Right cardiac atrium (tissue), 5 donors: ENCODE results near the gene TES. TPM values are rescaled to one million over a fixed set of nuclear protein-coding genes. Genes with fewer than 3 reads are reported as not detected.
"Not testable (repeated sequence)": the region's sequence is repeated elsewhere in the genome, so short reads cannot be mapped to it uniquely, and the experiment has no call there.

Experiments used
- ATAC-seq, 2 donors: fragments of 200-7000 bp; cut with Tn5 transposase; one replicate each; pipeline versions ENCODE4 v1.8.0 to v1.9.1; 2020; ENCODE audit warnings: moderate library complexity in 2 of 2, mild to moderate bottlenecking in 1 of 2
- DNase-seq, 3 donors: peaks; one replicate each; pipeline ENCODE4 v3.0.0-alpha.2; 2020
- H3K27ac ChIP-seq: one replicate; pipeline ENCODE4 v1.5.1; 2013; ENCODE audit warnings: mild to moderate bottlenecking, low read length, control low read depth, moderate library complexity
- H3K27me3 ChIP-seq: one replicate; pipeline ENCODE4 v1.6.1; 2013; ENCODE audit not compliant: control insufficient read depth, insufficient read depth
- H3K4me1 ChIP-seq: one replicate; pipeline ENCODE4 v1.6.1; 2013; ENCODE audit warnings: low read length; ENCODE audit not compliant: control insufficient read depth, insufficient read depth
- H3K4me3 ChIP-seq: one replicate; pipeline ENCODE4 v1.5.1; 2013; ENCODE audit warnings: low read length, control low read depth
- H3K9me3 ChIP-seq: one replicate; pipeline ENCODE4 v1.6.1; 2013; ENCODE audit warnings: low read length; ENCODE audit not compliant: control insufficient read depth
- WGBS: extraction: QIAGEN DNeasy Blood & Tissue Kit; methylation state at CpG from one replicate; pipeline ENCODE4 v1.1.7; 2013; 5-methylcytosine and 5-hydroxymethylcytosine counted together
- intact Hi-C, 4 donors: fragments of 100-400 bp; cut with DNase I; formaldehyde crosslinking; loops; one replicate each; pipeline versions ENCODE4 v1.11.0 to v1.14.0; 2022 to 2023
- polyA plus RNA-seq: library from polyadenylated mRNA; stranded (reverse); fragments of 200-250 nt; gene quantifications from one replicate; pipeline ENCODE4 v1.2.3, GENCODE V29; 2013
- total RNA-seq, 4 donors: library from RNA; stranded (reverse); fragmentation: NEBNext Ultra II Directional; extraction: Animal tissue kit (Norgen Biotek cat#: 25700); gene quantifications; one replicate each; pipeline ENCODE4 v1.2.1, GENCODE V29; 2021
- donor health status: healthy with polysubstance abuse.
- donor health status: DM: no; HTN: yes; CAD: no.
- donor health status: DM: no; HTN: no; CAD: no.
- donor health status: DM: no; HTN: yes; CAD: no; lungs with severe emphysema.
- donor health status: DM: yes; HTN: yes; CAD: no.

Gene TES
- total and polyA plus RNA-seq, 5 donors: 13.9 to 21.2 (median 17.4) TPM

DNA sequence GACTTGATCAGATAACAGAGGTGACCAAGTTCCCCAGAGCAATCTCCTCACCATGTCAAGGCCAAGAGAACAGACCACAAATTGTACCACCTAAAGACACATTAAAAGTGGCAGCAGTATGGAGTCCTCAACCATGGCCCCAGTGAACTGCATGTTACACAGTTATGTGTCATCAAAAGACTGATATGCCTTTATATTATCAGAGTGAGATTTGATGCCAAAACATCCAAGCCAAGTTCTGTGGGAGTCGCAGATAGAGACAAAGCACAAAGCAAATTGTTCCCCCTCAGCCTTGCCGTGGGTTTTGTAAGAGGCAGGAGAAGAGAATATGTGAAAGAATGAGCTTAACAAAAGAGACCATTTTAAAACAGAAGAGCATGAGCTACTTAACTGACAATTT, 39.2 kb upstream of the TES start:
- Histone ChIP-seq H3K27ac (no peak overlapping the region), H3K27me3 (no peaks in the 10 kb centered on the region), H3K9me3 (no peaks in the 10 kb centered on the region), H3K4me3 (no peak overlapping the region), H3K4me1 (no peaks in the 10 kb centered on the region)
- DNase-seq (no peak), ATAC-seq (no peak)
- WGBS: 14% methylated on average over 2 of the region's 2 CpGs
- intact Hi-C loops: loop anchor here (5.0 to 10.0 kb wide), 5 partner anchors 61 to 644 kb away; no protein-coding TSS in a partner anchor

GRCh38 chr7:116172353-116172752, 38.0 kb upstream of the TES start:
- Histone ChIP-seq H3K4me3 (no peak overlapping the region), H3K27ac (no peak overlapping the region), H3K4me1 (no peaks in the 10 kb centered on the region), H3K27me3 (no peaks in the 10 kb centered on the region), H3K9me3 (no peaks in the 10 kb centered on the region)
- intact Hi-C loops: loop anchor here (5.0 to 10.0 kb wide), 5 partner anchors 60 to 642 kb away; no protein-coding TSS in a partner anchor
- ATAC-seq: no peak
- DNase-seq: no peak

DNA sequence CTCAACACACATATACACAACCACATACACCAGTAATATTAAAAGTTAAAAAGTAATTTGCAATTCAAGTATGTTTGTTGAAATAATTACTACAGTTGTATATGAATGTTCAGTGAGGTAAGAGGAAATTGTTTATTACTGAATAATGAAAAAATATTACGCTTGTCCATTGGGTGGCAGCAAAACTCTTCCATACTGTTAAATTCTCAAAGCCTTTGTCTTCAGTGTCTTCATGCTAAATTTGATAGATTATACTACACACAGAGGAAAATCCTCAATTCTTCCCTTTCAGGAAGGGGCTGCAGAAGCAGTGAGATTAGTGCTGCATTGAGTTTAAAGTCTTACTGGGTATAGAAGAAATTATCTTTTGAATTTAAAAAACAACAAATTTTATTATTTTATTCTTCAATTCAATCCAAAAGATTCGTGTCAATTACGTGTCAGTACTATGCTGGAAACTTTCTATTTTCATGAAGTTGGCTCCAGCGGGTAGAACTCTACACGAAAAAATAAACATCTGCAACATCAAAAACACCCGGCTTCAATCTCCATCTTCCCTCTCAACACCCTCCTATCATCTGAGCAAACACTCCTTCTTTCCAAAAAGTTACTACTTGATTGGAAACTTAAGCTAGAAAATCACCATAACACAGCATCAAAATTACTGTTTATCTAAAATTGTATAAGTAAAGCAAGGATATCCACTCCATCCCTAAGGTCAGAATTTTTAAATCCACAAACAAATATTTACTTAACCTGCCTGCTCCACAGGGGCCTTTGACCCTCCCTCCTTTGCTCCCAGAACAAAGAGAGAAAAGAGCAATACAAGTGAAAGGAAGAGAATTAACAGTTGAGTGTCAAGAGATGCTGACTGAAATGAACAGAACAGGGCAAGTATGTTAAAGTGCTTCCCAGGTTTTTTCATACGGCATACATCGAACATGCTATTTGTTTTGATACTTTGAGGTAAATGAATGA, 37.0 kb upstream of the TES start:
- no peaks in the 10 kb centered on the region for H3K27me3 ChIP-seq
- 58% methylated on average over 8 of the region's 8 CpGs for WGBS
- H3K9me3 ChIP-seq: no peaks in the 10 kb centered on the region
- H3K4me1 ChIP-seq: no peaks in the 10 kb centered on the region
- no peak overlapping the region for H3K4me3 ChIP-seq
- peak; percentile 29 to 55 for ATAC-seq
- intact Hi-C loops: loop anchor here (5.0 to 10.0 kb wide), 5 partner anchors 59 to 641 kb away; no protein-coding TSS in a partner anchor
- H3K27ac ChIP-seq: no peak overlapping the region
- no peak for DNase-seq

DNA sequence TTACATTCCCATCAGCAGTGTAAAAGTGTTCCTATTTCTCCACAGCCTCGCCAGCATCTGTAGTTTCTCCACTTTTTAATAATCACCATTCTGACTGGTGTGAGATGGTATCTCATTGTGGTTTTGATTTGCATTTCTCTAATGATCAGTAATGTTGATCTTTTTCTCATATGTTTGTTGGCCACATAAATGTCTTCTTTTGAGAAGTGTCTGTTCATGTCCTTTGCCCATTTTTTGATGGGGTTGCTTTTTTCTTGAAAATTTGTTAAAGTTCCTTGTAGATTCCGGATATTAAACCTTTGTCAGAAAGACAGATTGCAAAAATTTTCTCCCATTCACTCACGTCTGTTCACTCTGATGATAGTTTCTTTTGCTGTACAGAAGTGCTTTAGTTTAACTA, 35.2 kb upstream of the TES start:
- WGBS: 95% methylated on average over 3 of the region's 3 CpGs
- H3K4me3 ChIP-seq, H3K4me1 ChIP-seq, H3K9me3 ChIP-seq, ATAC-seq, H3K27me3 ChIP-seq, DNase-seq, H3K27ac ChIP-seq: not testable (repeated sequence)
- intact Hi-C loops: loop anchor here in 2 of 4 donors (10.0 kb wide), 2 partner anchors 420 to 640 kb away; no protein-coding TSS in a partner anchor

DNA sequence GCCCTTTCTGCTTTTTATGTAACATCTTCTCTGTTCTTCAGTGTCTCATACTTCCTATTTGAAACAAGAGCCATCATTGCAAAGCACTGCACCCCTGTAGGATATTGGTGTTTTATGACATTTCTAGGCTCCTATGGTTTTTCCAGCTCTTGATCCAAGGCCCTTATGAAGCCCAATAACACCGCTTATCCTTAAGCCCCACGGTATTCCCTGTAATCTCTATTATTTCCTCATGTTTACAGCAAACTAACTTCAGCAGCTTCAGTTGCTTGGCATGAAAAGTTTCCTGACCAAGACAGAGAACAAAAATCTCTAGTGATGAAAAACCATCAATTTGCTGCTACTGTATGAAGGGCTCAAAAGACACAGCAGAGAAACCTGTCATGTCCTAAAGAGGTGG, 34.1 kb upstream of the TES start:
- DNase-seq (no peak), ATAC-seq (no peak)
- Histone ChIP-seq H3K4me3 (no peak overlapping the region), H3K4me1 (no peaks in the 10 kb centered on the region), H3K27me3 (no peaks in the 10 kb centered on the region), H3K27ac (no peak overlapping the region), H3K9me3 (no peaks in the 10 kb centered on the region)
- WGBS: 64% methylated on average over 2 of the region's 2 CpGs
- intact Hi-C loops: loop anchor here in 2 of 4 donors (10.0 kb wide), 2 partner anchors 419 to 639 kb away; no protein-coding TSS in a partner anchor

GRCh38 chr7:116177009-116177408, 33.3 kb upstream of the TES start:
- WGBS: 73% methylated on average over 3 of the region's 3 CpGs
- Histone ChIP-seq H3K27ac (no peak overlapping the region), H3K4me3 (no peak overlapping the region), H3K9me3 (no peaks in the 10 kb centered on the region), H3K4me1 (no peaks in the 10 kb centered on the region), H3K27me3 (no peaks in the 10 kb centered on the region)
- no peak for ATAC-seq
- intact Hi-C loops: loop anchor here in 2 of 4 donors (10.0 kb wide), 2 partner anchors 418 to 638 kb away; no protein-coding TSS in a partner anchor
- DNase-seq: no peak

GRCh38 chr7:116180302-116180701, 30.0 kb upstream of the TES start:
- WGBS: 62% methylated on average over 2 of the region's 2 CpGs

DNA sequence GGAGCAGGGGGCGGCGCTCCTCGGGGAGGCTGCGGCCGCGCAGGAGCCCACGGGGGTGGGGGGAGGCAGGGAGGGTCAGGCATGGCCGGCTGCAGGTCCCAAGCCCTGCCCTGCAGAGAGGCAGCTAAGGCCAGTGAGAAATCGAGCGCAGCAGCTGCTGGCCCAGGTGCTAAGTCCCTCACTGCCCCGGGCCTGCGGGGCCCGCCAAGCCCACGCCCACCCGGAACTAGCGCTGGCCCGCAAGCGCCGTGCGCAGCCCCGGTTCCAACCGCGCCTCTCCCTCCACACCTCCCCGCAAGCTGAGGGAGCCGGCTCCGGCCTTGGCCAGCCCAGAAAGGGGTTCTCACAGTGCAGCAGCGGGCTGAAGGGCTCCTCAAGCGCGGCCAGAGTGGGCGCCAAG, 28.3 kb upstream of the TES start:
- Histone ChIP-seq H3K27me3 (no peaks in the 10 kb centered on the region), H3K4me1 (no peaks in the 10 kb centered on the region), H3K9me3 (no peaks in the 10 kb centered on the region), H3K27ac (no peak overlapping the region), H3K4me3 (no peak overlapping the region)
- intact Hi-C loops: loop anchor here in 1 of 4 donors (5.0 kb wide), 1 partner anchor 50 kb away; no protein-coding TSS in a partner anchor
- 95% methylated on average over 30 of the region's 30 CpGs for WGBS
- peak in 1 of 3 donors; percentile 46 for DNase-seq
- no peak for ATAC-seq

More at GRCh38 chr7:116180302-116180701, 30.0 kb upstream of the TES start:
- ATAC-seq: peak in 1 of 2 donors; percentile 59
- Histone ChIP-seq H3K9me3 (no peaks in the 10 kb centered on the region), H3K4me1 (no peaks in the 10 kb centered on the region), H3K27ac (no peak overlapping the region), H3K4me3 (no peak overlapping the region), H3K27me3 (no peaks in the 10 kb centered on the region)
- intact Hi-C loops: loop anchor here in 1 of 4 donors (5.0 kb wide), 1 partner anchor 52 kb away; no protein-coding TSS in a partner anchor
- DNase-seq: no peak

GRCh38 chr7:116185450-116185849, 24.9 kb upstream of the TES start:
- no peak overlapping the region for H3K4me3 ChIP-seq
- 95% methylated on average over 6 of the region's 6 CpGs for WGBS
- no peaks in the 10 kb centered on the region for H3K27me3 ChIP-seq
- H3K27ac ChIP-seq: no peak overlapping the region
- ATAC-seq (no peak), DNase-seq (no peak)
- H3K4me1 ChIP-seq: no peaks in the 10 kb centered on the region
- intact Hi-C loops: no loop called here
- no peaks in the 10 kb centered on the region for H3K9me3 ChIP-seq

DNA sequence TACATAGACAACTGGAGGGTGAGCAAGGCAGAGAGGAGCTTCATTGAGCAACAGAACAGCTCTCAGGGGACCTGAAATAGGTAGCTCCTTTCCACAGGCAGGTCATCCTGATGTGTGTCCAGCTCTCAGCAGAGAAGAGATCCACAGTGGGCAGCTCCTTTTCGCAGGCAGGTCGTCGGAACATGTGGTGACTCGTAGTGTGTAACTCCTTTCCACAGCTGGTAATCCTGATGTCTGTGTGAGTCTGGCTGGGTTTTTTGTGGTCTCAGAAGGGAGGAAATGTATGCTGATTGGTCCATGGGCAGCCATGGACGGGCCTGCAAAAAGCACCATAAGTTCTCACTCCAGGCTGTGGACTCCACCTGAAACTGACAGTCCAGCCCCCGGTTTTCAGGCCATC, 24.4 kb upstream of the TES start:
- 91% methylated on average over 6 of the region's 6 CpGs for WGBS
- no peaks in the 10 kb centered on the region for H3K4me1 ChIP-seq
- intact Hi-C loops: no loop called here
- H3K27me3 ChIP-seq: no peaks in the 10 kb centered on the region
- no peak overlapping the region for H3K27ac ChIP-seq
- DNase-seq (no peak), ATAC-seq (no peak)
- H3K9me3 ChIP-seq: no peaks in the 10 kb centered on the region
- H3K4me3 ChIP-seq: no peak overlapping the region

- H3K4me1 ChIP-seq: no peaks in the 10 kb centered on the region
- DNase-seq: no peak
Observed at GRCh38 chr7:116187400-116187799, 22.9 kb upstream of the TES start.

More at GRCh38 chr7:116187400-116187799, 22.9 kb upstream of the TES start:
- intact Hi-C loops: no loop called here
- H3K27ac ChIP-seq: no peak overlapping the region
- WGBS: 94% methylated on average over 1 of the region's 1 CpG
- H3K4me3 ChIP-seq: no peak overlapping the region
- H3K27me3 ChIP-seq: no peaks in the 10 kb centered on the region
- no peaks in the 10 kb centered on the region for H3K9me3 ChIP-seq
- no peak for ATAC-seq
